CD14-positive monocyte (primary cell): ENCODE results near the gene PTP4A1. TPM values are rescaled to one million over a fixed set of nuclear protein-coding genes. Genes with fewer than 3 reads are reported as not detected.

Experiments used
- DNase-seq, 3 donors: peaks; one replicate each; pipeline ENCODE4 v3.0.0-alpha.2; 2011 to 2022
- H2AFZ ChIP-seq: 2 replicates; pipeline ENCODE4 v1.6.0; 2012; ENCODE audit warnings: mild to moderate bottlenecking, low read depth, low read length, inconsistent platforms; ENCODE audit not compliant: insufficient read depth, poor library complexity, severe bottlenecking
- H3K27ac ChIP-seq, 2 donors: 1 replicate in 1 of 2; 2 replicates in 1 of 2; pipeline ENCODE4 v1.5.1; 2012 to 2013; ENCODE audit warnings: low read length in 2 of 2, control low read depth in 1 of 2, inconsistent platforms in 1 of 2, low read depth in 1 of 2, mild to moderate bottlenecking in 1 of 2
- H3K27me3 ChIP-seq, 2 donors: one replicate each; pipeline versions ENCODE4 v1.6.0 to v1.6.1; 2011 to 2013; ENCODE audit warnings: low read length in 2 of 2; ENCODE audit not compliant: control insufficient read depth in 2 of 2, insufficient read depth in 2 of 2
- H3K36me3 ChIP-seq, 2 donors: replicated peaks in 1 of 2; 1 replicate in 1 of 2; 2 replicates in 1 of 2; pipeline versions ENCODE4 v1.5.1 to v1.6.1; 2012 to 2013; ENCODE audit warnings: low read length in 2 of 2, control low read depth in 1 of 2, inconsistent platforms in 1 of 2, mild to moderate bottlenecking in 1 of 2; ENCODE audit not compliant: insufficient read depth in 2 of 2, control insufficient read depth in 1 of 2
- H3K4me1 ChIP-seq, 2 donors: 1 replicate in 1 of 2; 2 replicates in 1 of 2; pipeline versions ENCODE4 v1.5.1 to v1.6.1; 2012 to 2013; ENCODE audit warnings: low read length in 2 of 2, control low read depth in 1 of 2, inconsistent platforms in 1 of 2, mild to moderate bottlenecking in 1 of 2, moderate library complexity in 1 of 2; ENCODE audit not compliant: insufficient read depth in 2 of 2, control insufficient read depth in 1 of 2
- H3K4me2 ChIP-seq: replicated peaks from 2 replicates; pipeline ENCODE3; 2012; ENCODE audit warnings: low read length, moderate library complexity, mild to moderate bottlenecking; ENCODE audit not compliant: poor library complexity, severe bottlenecking; ENCODE audit errors: extremely low read depth
- H3K4me3 ChIP-seq, 3 experiments: fragments of 200-600 bp in 1 of 3; sonication (generic) in 1 of 3; replicated peaks in 1 of 3; 1 replicate in 2 of 3; 2 replicates in 1 of 3; pipeline ENCODE4 v1.5.1; 2011 to 2013; ENCODE audit warnings: low read length in 3 of 3, mild to moderate bottlenecking in 3 of 3, control low read depth in 2 of 3, low read depth in 2 of 3, inconsistent platforms in 1 of 3, moderate library complexity in 1 of 3
- H3K79me2 ChIP-seq: 2 replicates; pipeline ENCODE4 v1.6.0; 2012; ENCODE audit warnings: mild to moderate bottlenecking, control low read depth, inconsistent platforms, low read length, moderate library complexity; ENCODE audit not compliant: insufficient read depth
- H3K9ac ChIP-seq: 2 replicates; pipeline ENCODE4 v1.6.0; 2017; ENCODE audit warnings: low read length, mild to moderate bottlenecking; ENCODE audit not compliant: insufficient read depth, poor library complexity, severe bottlenecking
- H3K9me3 ChIP-seq, 2 donors: replicated peaks in 1 of 2; 1 replicate in 1 of 2; 2 replicates in 1 of 2; pipeline versions ENCODE4 v1.5.1 to v1.6.1; 2012 to 2013; ENCODE audit warnings: low read length in 2 of 2, control low read depth in 1 of 2; ENCODE audit not compliant: control insufficient read depth in 1 of 2, insufficient read depth in 1 of 2
- H4K20me1 ChIP-seq: 2 replicates; pipeline ENCODE4 v1.6.0; 2012; ENCODE audit warnings: mild to moderate bottlenecking, low read length, control low read depth, moderate library complexity; ENCODE audit not compliant: insufficient read depth
- H3K27ac Mint-ChIP-seq, 7 donors: one replicate each; pipeline ENCODE4 v1.8.0; 2020; ENCODE audit warnings: mild to moderate bottlenecking in 7 of 7, mixed read lengths in 7 of 7, moderate library complexity in 6 of 7, inconsistent platforms in 2 of 7
- H3K27me3 Mint-ChIP-seq, 3 donors: one replicate each; pipeline ENCODE4 v1.8.0; 2021 to 2022; ENCODE audit warnings: low read depth in 3 of 3, mild to moderate bottlenecking in 3 of 3, mixed read lengths in 3 of 3, moderate library complexity in 3 of 3, inconsistent platforms in 1 of 3
- H3K36me3 Mint-ChIP-seq, 2 donors: one replicate each; pipeline ENCODE4 v1.8.0; 2020; ENCODE audit warnings: mixed read lengths in 2 of 2, inconsistent platforms in 1 of 2, mild to moderate bottlenecking in 1 of 2
- H3K4me1 Mint-ChIP-seq: one replicate; pipeline ENCODE4 v1.8.0; 2020; ENCODE audit warnings: mild to moderate bottlenecking, mixed read lengths
- H3K4me3 Mint-ChIP-seq, 2 donors: one replicate each; pipeline ENCODE4 v1.8.0; 2020; ENCODE audit warnings: mild to moderate bottlenecking in 2 of 2, mixed read lengths in 2 of 2, moderate library complexity in 1 of 2
- H3K9me3 Mint-ChIP-seq, 7 donors: one replicate each; pipeline ENCODE4 v1.8.0; 2020 to 2022; ENCODE audit warnings: mixed read lengths in 7 of 7, mild to moderate bottlenecking in 6 of 7, moderate library complexity in 6 of 7, inconsistent platforms in 2 of 7
- CTCF ChIP-seq: fragments of 200-600 bp; IDR thresholded peaks from one replicate; pipeline ENCODE4 v1.8.0; 2022; ENCODE audit warnings: antibody characterized with exemption, mild to moderate bottlenecking
- WGBS: methylation state at CpG from one replicate; pipeline ENCODE4 v1.1.5; 2013; ENCODE audit warnings: missing lambda C conversion rate; ENCODE audit not compliant: insufficient coverage; 5-methylcytosine and 5-hydroxymethylcytosine counted together
- intact Hi-C, 2 donors: fragments of 100-400 bp; cut with micrococcal nuclease; formaldehyde crosslinking; loops; one replicate each; pipeline versions ENCODE4 v1.15.0 to v1.15.1; 2023
- polyA plus RNA-seq, 3 donors: library from polyadenylated mRNA; depleted of rRNA in 1 of 3; unstranded in 2 of 3; stranded (reverse) in 1 of 3; fragments of 300-500 nt in 2 of 3; fragments of >200 nt in 1 of 3; fragmentation: Illumina TruSeq in 2 of 3; gene quantifications; 1 replicate in 2 of 3; 2 replicates in 1 of 3; pipeline ENCODE4 v1.2.3, GENCODE V29; 2012 to 2021
- small RNA-seq: library from RNA; depleted of rRNA; stranded (forward); fragments of <200 nt; gene quantifications from one replicate; pipeline ENCODE3, GENCODE V24; 2012; ENCODE audit warnings: low read depth; ENCODE audit not compliant: insufficient read length

Gene PTP4A1
- polyA plus RNA-seq, 3 donors, result 73.4 to 106 (median 96.1) TPM

GRCh38 chr6:63615590-63615989 lies 43.3 kb downstream of the PTP4A1 start:
- Mint-ChIP-seq H3K27me3 (peaks cover 2 to 6% (median 3%) of the 10 kb centered on the region in 3 donors), H3K27ac (no peak overlapping the region), H3K9me3 (peaks cover 0 to 2% (median 0%) of the 10 kb centered on the region in 7 donors), H3K4me1 (peaks cover 2% of the 10 kb centered on the region), H3K4me3 (no peak overlapping the region), H3K36me3 (no peaks in the 10 kb centered on the region)
- no peak for TF ChIP-seq CTCF
- H3K9ac ChIP-seq, result no peak overlapping the region
- no peak overlapping the region for H3K4me2 ChIP-seq
- H2AFZ ChIP-seq, result no peak overlapping the region
- H3K4me3 ChIP-seq, result no peak overlapping the region
- no peaks in the 10 kb centered on the region for H4K20me1 ChIP-seq
- no peaks in the 10 kb centered on the region for H3K4me1 ChIP-seq
- H3K36me3 ChIP-seq, result no peaks in the 10 kb centered on the region
- H3K79me2 ChIP-seq, result no peaks in the 10 kb centered on the region
- intact Hi-C loops, result no loop called here
- no peaks in the 10 kb centered on the region for H3K9me3 ChIP-seq
- WGBS, result 100% methylated on average over 1 of the region's 1 CpG
- no peaks in the 10 kb centered on the region for H3K27me3 ChIP-seq
- DNase-seq, result no peak
- H3K27ac ChIP-seq, result no peak overlapping the region

Small RNA genes within 50 kb of the gene (small RNA-seq; reads per million reads assigned to genes)
- gene AL513043.1, result not detected

Other genes starting within 250 kb of the PTP4A1 start
- gene PHF3, start 63.3 kb downstream of the PTP4A1 start, polyA plus RNA-seq, result 10 to 100 TPM in 2 of 3 donors, 1 to 10 TPM in 1; 5.4 to 13.8 (median 13.0) TPM